ENCODE measurements around the gene LRIT3.
"Not testable (repeated sequence)": the region's sequence is repeated elsewhere in the genome, so short reads cannot be mapped to it uniquely, and the experiment has no call there.

Gene LRIT3

GRCh38 chr4:109859426-109860300 lies 11.8 kb downstream of the LRIT3 start:
- DNase-seq, result not testable (repeated sequence)

GRCh38 chr4:109861271-109861670 lies 13.4 kb downstream of the LRIT3 start:
- no peak for DNase-seq

GRCh38 chr4:109861916-109862511 lies 14.1 kb downstream of the LRIT3 start:
- no peak for DNase-seq

GRCh38 chr4:109864134-109864533 lies 16.2 kb downstream of the LRIT3 start:
- DNase-seq, result no peak

GRCh38 chr4:109870061-109870460 lies 22.2 kb downstream of the LRIT3 start:
- DNase-seq, result no peak

GRCh38 chr4:109872065-109872464 lies 24.2 kb downstream of the LRIT3 start:
- no peak for DNase-seq

- DNase-seq, result no peak
Observed at GRCh38 chr4:109872950-109873656, 25.2 kb downstream of the LRIT3 start.

- no peak for DNase-seq
Observed at GRCh38 chr4:109873791-109874514, 26.0 kb downstream of the LRIT3 start.

- no peak for DNase-seq
Observed at GRCh38 chr4:109875106-109875505, 27.2 kb downstream of the LRIT3 start.

GRCh38 chr4:109875553-109875952 lies 27.6 kb downstream of the LRIT3 start:
- not testable (repeated sequence) for DNase-seq

- DNase-seq, result no peak
Observed at GRCh38 chr4:109876634-109877265, 28.8 kb downstream of the LRIT3 start.

- DNase-seq, result no peak
Observed at GRCh38 chr4:109877400-109877799, 29.5 kb downstream of the LRIT3 start.

- no peak for DNase-seq
Observed at GRCh38 chr4:109878355-109878754, 30.4 kb downstream of the LRIT3 start.

- DNase-seq, result no peak
Observed at GRCh38 chr4:109879081-109879480, 31.2 kb downstream of the LRIT3 start.

- no peak for DNase-seq
Observed at GRCh38 chr4:109879636-109880314, 31.9 kb downstream of the LRIT3 start.

- DNase-seq, result no peak
Observed at GRCh38 chr4:109886303-109886702, 38.4 kb downstream of the LRIT3 start.

- no peak for DNase-seq
Observed at GRCh38 chr4:109887071-109887470, 39.2 kb downstream of the LRIT3 start.

- DNase-seq, result no peak
Observed at GRCh38 chr4:109890076-109890475, 42.2 kb downstream of the LRIT3 start.

GRCh38 chr4:109902559-109903251 lies 54.8 kb downstream of the LRIT3 start:
- DNase-seq, result no peak

- no peak for DNase-seq
Observed at GRCh38 chr4:109908731-109909130, 60.8 kb downstream of the LRIT3 start.

GRCh38 chr4:109910256-109910655 lies 62.3 kb downstream of the LRIT3 start:
- no peak for DNase-seq

Data from NCI-H2029 treated with DMSO at 0.1 percent for 48 hours (cell line).